Stimulated activated effector memory CD8-positive, alpha-beta T cell treated with anti-CD3 and anti-CD28 coated beads, Interleukin-12 subunit alpha, Interleukin-12 subunit beta, amount 100 ng/mL, for 72 hours (primary cell): ENCODE data around the gene UBE2K.
"Not testable (repeated sequence)": the region's sequence is repeated elsewhere in the genome, so short reads cannot be mapped to it uniquely, and the experiment has no call there.

Source experiments
- ATAC-seq: fragments of 150-1000 bp; cut with Tn5 transposase; 2 replicates; pipeline ENCODE4 v1.10.0; 2021
- DNase-seq, 2 donors: peaks; one replicate each; pipeline ENCODE4 v3.0.0; 2021 to 2022; ENCODE audit warnings: low spot score in 2 of 2
- H3K27ac Mint-ChIP-seq: one replicate; pipeline ENCODE4 v1.8.0; 2022; ENCODE audit warnings: mild to moderate bottlenecking, mixed read lengths
- H3K36me3 Mint-ChIP-seq: one replicate; pipeline ENCODE4 v1.8.0; 2022; ENCODE audit warnings: mild to moderate bottlenecking, mixed read lengths
- H3K4me1 Mint-ChIP-seq: one replicate; pipeline ENCODE4 v1.8.0; 2022; ENCODE audit warnings: mixed read lengths
- H3K4me3 Mint-ChIP-seq: one replicate; pipeline ENCODE4 v1.8.0; 2022; ENCODE audit warnings: mild to moderate bottlenecking, mixed read lengths
- H3K9me3 Mint-ChIP-seq: one replicate; pipeline ENCODE4 v1.8.0; 2022; ENCODE audit warnings: mixed read lengths

Gene UBE2K

GRCh38 chr4:39697740-39698423 is at the start of gene UBE2K:
UBE2K (plus strand) TSS chr4:39698136; CDS start chr4:39698328, 192 bp downstream.
- peak; percentile 90 to 95 for DNase-seq
- Mint-ChIP-seq H3K4me3 (peak within 1 kb of the TSS; percentile 97), H3K36me3 (peaks cover 33% of the 10 kb centered on the region), H3K4me1 (peaks cover 32% of the 10 kb centered on the region), H3K9me3 (no peaks in the 10 kb centered on the region), H3K27ac (peak within 1 kb of the TSS; percentile 99)
- ATAC-seq, result peak; percentile 93

GRCh38 chr4:39648213-39648612 is 49.7 kb upstream of the UBE2K start:
- Mint-ChIP-seq H3K27ac (no peak overlapping the region), H3K4me3 (no peak overlapping the region), H3K4me1 (no peaks in the 10 kb centered on the region), H3K9me3 (no peaks in the 10 kb centered on the region), H3K36me3 (no peaks in the 10 kb centered on the region)
- no peak for DNase-seq
- no peak for ATAC-seq

DNA sequence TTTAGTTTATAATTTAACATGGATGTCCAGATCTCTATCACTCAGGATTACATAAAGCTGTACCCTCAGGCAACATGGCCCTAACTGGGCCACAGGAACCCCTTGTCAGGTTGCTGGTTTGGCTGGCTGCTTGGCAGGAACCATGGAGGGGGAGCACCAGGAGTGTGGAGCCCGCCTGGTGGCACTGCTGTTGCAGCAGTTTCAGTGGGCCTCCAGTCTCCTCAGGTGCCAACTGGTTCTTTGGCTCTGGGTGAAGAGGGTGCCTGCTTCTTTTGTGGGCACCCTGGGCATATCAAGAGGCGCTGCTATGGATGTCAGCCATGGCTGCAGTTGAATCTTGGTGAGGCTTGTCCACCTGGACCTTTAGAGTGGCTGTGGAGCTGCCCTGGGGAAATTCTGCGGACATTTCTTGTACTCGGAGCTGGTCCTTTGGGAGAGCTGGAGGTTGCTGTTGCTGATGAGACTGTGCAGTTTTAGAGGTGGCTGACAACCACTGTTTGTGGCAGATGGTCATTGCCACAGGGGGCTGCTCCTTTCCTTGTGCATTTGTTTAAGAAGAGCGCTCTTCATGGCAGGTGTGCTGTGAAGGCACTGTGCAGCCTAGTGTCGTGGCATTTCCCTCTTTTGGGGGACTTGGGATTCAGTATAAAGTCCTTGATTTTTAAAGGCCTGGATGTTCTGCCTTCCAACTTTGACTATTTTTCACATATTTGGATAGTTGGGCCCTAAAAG is 48.9 kb upstream of the UBE2K start:
- Mint-ChIP-seq H3K27ac (no peak overlapping the region), H3K9me3 (no peaks in the 10 kb centered on the region), H3K4me3 (no peak overlapping the region), H3K36me3 (no peaks in the 10 kb centered on the region), H3K4me1 (no peaks in the 10 kb centered on the region)
- ATAC-seq (no peak), DNase-seq (no peak)

- DNase-seq (no peak), ATAC-seq (no peak)
- no peaks in the 10 kb centered on the region for H3K9me3 Mint-ChIP-seq
- H3K27ac Mint-ChIP-seq, result no peak overlapping the region
- no peaks in the 10 kb centered on the region for H3K36me3 Mint-ChIP-seq
- no peaks in the 10 kb centered on the region for H3K4me1 Mint-ChIP-seq
- H3K4me3 Mint-ChIP-seq, result no peak overlapping the region
These were observed 48.2 kb upstream of the UBE2K start for GRCh38 chr4:39649639-39650265.

GRCh38 chr4:39651586-39651985 is 46.4 kb upstream of the UBE2K start:
- H3K4me1 Mint-ChIP-seq, H3K36me3 Mint-ChIP-seq, DNase-seq, H3K9me3 Mint-ChIP-seq, H3K27ac Mint-ChIP-seq, H3K4me3 Mint-ChIP-seq, ATAC-seq: not testable (repeated sequence)

- no peaks in the 10 kb centered on the region for H3K9me3 Mint-ChIP-seq
These were observed 42.7 kb upstream of the UBE2K start for GRCh38 chr4:39655211-39655610.

DNA sequence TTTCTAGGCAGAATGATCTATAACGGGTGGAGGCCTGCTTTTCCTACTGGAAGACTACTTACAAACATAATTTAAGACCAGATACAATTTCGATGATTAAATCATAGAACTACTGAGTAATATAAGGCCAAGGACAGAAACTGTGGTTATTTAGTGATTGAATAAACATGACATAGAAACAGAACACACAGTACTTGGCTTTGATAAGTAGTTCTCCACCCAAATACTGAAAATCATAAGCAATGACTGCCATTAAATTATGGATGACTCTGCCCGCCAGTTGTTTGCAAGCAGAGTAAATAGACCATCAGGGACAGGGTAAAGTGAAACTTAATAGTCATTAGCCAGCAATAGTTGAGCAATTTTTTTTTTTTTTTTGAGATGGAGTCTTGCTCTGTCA is 42.1 kb upstream of the UBE2K start:
- Mint-ChIP-seq H3K9me3 (no peaks in the 10 kb centered on the region), H3K4me3 (no peak overlapping the region), H3K36me3 (no peaks in the 10 kb centered on the region), H3K4me1 (peaks cover 6% of the 10 kb centered on the region), H3K27ac (no peak overlapping the region)
- ATAC-seq, result peak; percentile 80
- DNase-seq, result no peak

More at GRCh38 chr4:39655211-39655610, 42.7 kb upstream of the UBE2K start:
- DNase-seq (no peak), ATAC-seq (no peak)
- no peak overlapping the region for H3K4me3 Mint-ChIP-seq
- H3K4me1 Mint-ChIP-seq, result peaks cover 6% of the 10 kb centered on the region
- no peak overlapping the region for H3K27ac Mint-ChIP-seq
- no peaks in the 10 kb centered on the region for H3K36me3 Mint-ChIP-seq

GRCh38 chr4:39656638-39657037 is 41.3 kb upstream of the UBE2K start:
- not testable (repeated sequence) for H3K4me3 Mint-ChIP-seq, H3K27ac Mint-ChIP-seq, H3K36me3 Mint-ChIP-seq, H3K4me1 Mint-ChIP-seq, H3K9me3 Mint-ChIP-seq, DNase-seq, ATAC-seq

GRCh38 chr4:39657465-39657864 is 40.5 kb upstream of the UBE2K start:
- DNase-seq, result no peak
- no peak overlapping the region for H3K4me3 Mint-ChIP-seq
- H3K27ac Mint-ChIP-seq, result no peak overlapping the region
- ATAC-seq, result peak; percentile 57
- no peaks in the 10 kb centered on the region for H3K9me3 Mint-ChIP-seq
- no peaks in the 10 kb centered on the region for H3K36me3 Mint-ChIP-seq
- peaks cover 6% of the 10 kb centered on the region for H3K4me1 Mint-ChIP-seq

DNA sequence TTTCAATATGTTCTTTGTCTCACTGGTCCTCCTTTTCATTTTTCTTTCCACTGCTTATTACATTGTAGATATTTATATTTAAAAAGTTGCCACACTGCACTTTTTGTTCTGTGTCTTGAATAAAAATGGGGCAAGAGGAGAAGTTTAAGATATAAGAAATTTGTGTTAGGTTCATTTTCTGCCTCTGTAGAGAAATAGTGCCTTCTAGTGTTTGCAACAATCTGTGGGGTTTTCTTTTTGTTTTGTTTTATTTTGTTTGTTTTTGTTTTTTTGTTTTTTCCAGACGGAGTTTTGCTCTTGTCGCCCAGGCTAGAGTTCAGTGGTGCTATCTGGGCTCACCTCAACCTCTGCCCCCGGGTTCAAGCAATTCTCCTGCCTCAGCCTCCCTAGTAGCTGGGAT is 39.2 kb upstream of the UBE2K start:
- Mint-ChIP-seq H3K4me3 (no peak overlapping the region), H3K9me3 (no peaks in the 10 kb centered on the region), H3K36me3 (no peaks in the 10 kb centered on the region), H3K27ac (no peak overlapping the region), H3K4me1 (peaks cover 6% of the 10 kb centered on the region)
- no peak for DNase-seq
- ATAC-seq, result no peak

DNA sequence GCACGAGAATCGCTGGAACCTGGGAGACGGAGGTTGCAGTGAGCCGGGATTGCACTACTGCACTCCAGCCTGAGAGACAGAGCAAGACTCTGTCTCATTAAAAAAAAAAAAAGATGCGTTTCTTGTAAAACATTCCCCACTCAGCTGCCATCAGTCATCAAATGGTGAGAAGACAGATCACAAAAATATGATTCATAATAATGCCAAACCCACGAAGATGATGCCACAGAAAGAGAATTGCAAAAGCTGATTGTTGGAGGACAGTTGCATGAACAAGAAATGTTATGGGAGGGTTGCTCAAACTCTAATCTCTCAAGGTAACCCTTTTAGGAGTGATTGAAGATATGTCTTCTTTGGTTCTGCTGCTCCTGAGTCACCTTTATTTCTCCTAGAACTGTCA is 37.9 kb upstream of the UBE2K start:
- H3K27ac Mint-ChIP-seq, result no peak overlapping the region
- DNase-seq (no peak), ATAC-seq (peak; percentile 32)
- no peak overlapping the region for H3K4me3 Mint-ChIP-seq
- no peaks in the 10 kb centered on the region for H3K9me3 Mint-ChIP-seq
- no peaks in the 10 kb centered on the region for H3K36me3 Mint-ChIP-seq
- peaks cover 6% of the 10 kb centered on the region for H3K4me1 Mint-ChIP-seq

- DNase-seq, result no peak
- Mint-ChIP-seq H3K4me1 (peaks cover 6% of the 10 kb centered on the region), H3K4me3 (no peak overlapping the region), H3K27ac (no peak overlapping the region), H3K36me3 (no peaks in the 10 kb centered on the region), H3K9me3 (no peaks in the 10 kb centered on the region)
- ATAC-seq, result no peak
These were observed 37.2 kb upstream of the UBE2K start for GRCh38 chr4:39660757-39661156.

GRCh38 chr4:39662683-39663082 is 35.3 kb upstream of the UBE2K start:
- ATAC-seq, result no peak
- Mint-ChIP-seq H3K9me3 (no peaks in the 10 kb centered on the region), H3K27ac (no peak overlapping the region), H3K4me1 (peaks cover 2% of the 10 kb centered on the region), H3K36me3 (no peaks in the 10 kb centered on the region), H3K4me3 (no peak overlapping the region)
- DNase-seq, result no peak

DNA sequence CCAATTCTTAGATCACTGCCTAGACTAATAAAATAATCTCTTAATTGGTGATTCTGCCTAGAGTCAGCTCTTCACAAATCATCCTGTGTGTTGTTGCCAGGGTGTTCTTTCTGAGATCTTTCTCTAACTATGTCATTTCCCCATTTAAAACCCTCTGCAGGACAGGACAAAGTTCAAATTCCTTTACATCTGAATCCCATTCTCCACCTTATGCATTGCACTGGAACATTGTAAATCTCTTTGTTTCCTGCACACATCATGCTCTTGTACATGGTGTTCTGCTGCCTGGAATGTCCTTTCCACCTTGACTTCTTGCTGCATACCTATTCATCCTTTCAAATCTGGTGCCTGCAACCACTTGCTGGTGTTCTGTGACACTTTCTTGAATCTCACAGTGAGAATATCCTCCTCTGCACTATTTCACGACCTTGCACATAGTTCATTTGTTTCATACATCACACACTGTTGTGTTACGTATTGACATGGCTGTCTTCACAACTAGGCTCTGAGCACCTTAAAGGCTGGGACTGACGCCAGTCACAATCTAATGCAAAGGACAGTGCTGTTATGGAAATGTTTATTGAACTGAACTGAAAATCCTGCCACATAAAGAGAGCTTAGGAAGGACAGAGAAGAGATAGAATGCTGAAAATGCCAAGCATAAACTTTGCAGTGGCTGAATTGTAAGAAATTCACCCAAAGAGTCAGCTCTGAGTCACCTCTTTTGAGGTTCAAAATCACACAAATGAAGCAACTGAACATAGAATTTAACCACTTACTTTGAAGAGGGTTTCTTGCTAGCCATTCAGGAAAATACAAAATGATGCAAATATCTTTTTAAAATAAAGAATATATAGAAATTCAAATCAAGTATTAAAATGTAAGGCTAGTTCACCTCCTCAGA is 32.9 kb upstream of the UBE2K start:
- no peak overlapping the region for H3K27ac Mint-ChIP-seq
- no peaks in the 10 kb centered on the region for H3K9me3 Mint-ChIP-seq
- no peak overlapping the region for H3K4me3 Mint-ChIP-seq
- H3K36me3 Mint-ChIP-seq, result no peaks in the 10 kb centered on the region
- DNase-seq (no peak), ATAC-seq (no peak)
- no peaks in the 10 kb centered on the region for H3K4me1 Mint-ChIP-seq

DNA sequence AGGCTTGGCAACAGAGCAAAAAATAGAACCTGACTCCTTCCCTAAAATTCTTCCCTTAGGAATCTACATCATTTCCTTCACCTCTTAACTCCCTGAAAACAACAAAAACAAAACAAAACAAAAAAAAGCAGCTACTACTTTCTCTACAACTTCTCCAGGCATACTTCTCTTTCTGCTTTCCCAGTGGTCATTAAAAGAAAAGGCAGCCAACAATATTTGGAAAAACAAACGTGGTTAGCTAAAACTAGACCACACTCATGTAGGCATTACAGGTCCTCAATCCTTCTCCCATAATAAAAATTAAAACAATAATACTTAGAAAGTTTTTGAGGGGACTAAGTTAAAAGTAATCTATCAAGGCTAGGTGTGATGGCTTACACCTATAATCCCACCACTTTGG is 30.2 kb upstream of the UBE2K start:
- no peaks in the 10 kb centered on the region for H3K4me1 Mint-ChIP-seq

More for the DNA sequence above, 30.2 kb upstream of the UBE2K start:
- Mint-ChIP-seq H3K27ac (no peak overlapping the region), H3K4me3 (no peak overlapping the region), H3K9me3 (no peaks in the 10 kb centered on the region), H3K36me3 (no peaks in the 10 kb centered on the region)
- ATAC-seq (no peak), DNase-seq (no peak)
